NCI-H2029 treated with DMSO at 0.1 percent for 48 hours (cell line): ENCODE results near the gene MARVELD3.

Source experiments
- DNase-seq: peaks from one replicate; lab custom pipeline; 2025; lab: John Stamatoyannopoulos, UW

Gene MARVELD3

GRCh38 chr16:71623597-71623996 lies 2.4 kb upstream of the MARVELD3 start:
- no peak for DNase-seq

- DNase-seq: no peak
Observed at GRCh38 chr16:71625113-71625850, 702 bp upstream of the MARVELD3 start.

DNA sequence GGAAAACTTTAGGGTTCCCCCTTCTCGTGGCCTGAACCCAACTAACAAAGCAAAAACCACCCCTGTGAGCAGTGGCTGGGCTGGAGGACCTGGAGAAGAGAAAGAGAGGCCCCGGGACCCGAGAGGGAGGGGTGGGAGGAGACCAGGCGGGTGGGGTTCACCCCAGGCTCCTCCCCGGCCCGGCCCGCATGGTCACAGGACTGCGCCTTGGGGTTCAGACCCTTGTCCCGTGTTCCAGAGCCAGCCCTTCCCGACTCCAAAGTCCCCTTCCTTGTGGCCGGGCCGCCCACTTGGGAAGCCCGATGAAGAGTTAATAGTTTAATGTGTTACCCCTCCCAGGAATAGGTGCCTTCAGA lies 852 bp downstream of the MARVELD3 start:
- DNase-seq: no peak

GRCh38 chr16:71627731-71628181 lies 1.8 kb downstream of the MARVELD3 start:
- DNase-seq: no peak

GRCh38 chr16:71628810-71629209 lies 2.8 kb downstream of the MARVELD3 start:
- DNase-seq: no peak

DNA sequence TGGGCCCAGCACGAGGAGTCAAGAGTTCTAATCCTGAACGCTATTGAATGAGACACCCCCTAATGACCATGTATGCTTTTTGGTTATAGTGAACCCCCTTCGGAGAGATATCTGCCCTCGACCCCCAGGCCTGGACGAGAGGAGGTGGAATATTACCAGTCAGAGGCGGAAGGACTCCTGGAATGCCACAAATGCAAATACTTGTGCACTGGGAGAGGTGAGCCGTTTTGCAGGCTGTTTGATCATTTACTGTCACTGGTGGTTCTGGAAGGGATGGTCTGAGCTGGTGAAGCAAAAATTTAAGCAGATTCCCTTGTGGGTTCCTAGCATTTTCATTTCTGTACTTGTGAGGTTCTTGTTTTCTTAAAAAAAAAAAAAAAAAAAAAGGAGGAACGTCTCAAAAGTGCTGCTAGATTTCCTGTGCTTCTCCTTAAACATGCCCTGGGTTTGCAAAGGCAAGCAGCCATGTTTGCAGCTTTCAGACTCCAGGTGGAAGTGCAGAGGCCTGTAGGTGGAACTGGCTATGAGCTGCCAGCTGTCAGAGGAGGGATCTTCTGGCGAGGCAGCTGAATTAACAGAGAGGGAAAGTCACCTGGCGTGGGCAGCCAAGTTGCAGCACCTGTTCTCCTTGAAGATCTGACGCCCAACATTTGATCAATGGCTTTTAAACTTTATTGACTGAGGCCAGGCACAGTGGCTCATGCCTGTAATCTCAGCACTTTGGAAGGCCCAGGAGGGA lies 3.5 kb downstream of the MARVELD3 start:
- DNase-seq: no peak

- no peak for DNase-seq
Observed at GRCh38 chr16:71630808-71631207, 4.8 kb downstream of the MARVELD3 start.

- DNase-seq: no peak
Observed at GRCh38 chr16:71631776-71632175, 5.8 kb downstream of the MARVELD3 start.

DNA sequence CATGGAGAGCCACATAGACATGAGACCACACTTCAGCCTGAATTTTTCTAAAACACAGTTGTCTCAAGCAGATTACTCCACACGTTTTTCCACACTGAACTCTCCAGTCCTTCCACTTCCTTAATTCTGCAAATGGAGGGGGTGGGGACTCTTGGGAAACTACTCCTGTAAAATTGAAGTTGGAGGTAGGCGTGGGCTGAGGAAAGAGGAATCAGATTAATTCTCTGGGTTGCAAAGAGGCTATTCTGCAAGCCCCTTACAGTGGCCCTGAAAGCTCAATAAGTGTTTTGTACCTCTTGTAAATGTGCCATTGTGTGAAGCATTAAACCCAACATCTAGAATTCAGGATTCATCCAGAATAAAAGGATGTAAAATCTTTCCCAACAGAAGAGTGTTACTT lies 9.6 kb downstream of the MARVELD3 start:
- no peak for DNase-seq

DNA sequence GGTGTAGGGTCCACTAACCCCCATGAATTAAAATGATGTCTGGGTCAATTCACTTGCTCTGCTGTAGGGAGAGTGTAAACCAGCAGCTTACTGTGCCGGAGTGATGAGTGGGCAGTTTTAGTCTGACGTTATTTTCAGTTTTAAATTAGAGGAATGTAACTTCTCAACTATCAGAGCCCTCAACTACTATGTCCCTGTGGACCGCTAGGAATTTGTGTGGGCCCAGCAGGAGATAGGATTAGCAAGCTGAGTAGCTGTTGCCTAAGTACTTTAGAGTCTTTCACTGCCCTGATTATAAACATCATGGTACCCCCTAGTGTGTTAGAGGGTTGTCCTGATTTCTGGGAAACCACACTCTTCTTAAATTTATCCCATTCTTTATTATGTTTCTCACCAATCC lies 11.4 kb downstream of the MARVELD3 start:
- no peak for DNase-seq

DNA sequence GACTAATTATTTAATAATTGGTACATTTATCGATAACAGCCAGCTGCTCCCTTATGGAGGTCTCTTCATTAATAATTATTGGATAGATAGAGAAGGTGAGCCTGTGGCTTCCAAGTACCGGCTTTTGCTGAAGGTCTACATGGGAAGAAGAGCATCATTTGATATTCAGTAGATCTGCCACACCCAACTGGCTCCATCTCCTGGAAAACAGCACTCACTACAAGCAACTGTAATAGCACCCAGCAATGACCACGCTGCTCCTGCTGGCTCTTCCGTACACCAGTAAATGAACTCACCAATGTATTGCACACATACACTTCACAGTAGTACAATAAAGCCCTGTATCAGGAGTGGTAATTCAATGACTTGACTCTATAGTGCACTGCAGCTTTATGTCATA lies 19.5 kb downstream of the MARVELD3 start:
- no peak for DNase-seq

- DNase-seq: no peak
Observed at GRCh38 chr16:71647391-71647790, 21.4 kb downstream of the MARVELD3 start.

DNA sequence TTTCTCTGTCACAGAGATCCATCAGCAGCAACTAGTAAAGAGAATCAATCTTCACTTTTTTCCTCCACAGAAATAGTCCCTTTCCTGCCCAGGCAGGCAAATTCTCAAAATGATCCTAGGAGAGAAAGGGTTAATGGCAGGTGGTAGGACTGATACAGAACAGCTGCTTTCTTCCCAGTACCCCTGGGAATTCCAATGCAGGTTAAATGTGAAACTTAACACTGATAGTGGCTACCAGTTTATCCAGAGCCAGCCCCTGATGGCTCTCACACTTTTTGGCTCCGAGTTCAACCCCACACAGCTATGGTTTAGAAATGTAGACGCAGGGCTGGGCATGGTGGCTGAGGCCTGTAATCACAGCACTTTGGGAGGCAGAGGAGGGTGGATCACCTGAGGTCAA lies 22.2 kb downstream of the MARVELD3 start:
- no peak for DNase-seq

DNA sequence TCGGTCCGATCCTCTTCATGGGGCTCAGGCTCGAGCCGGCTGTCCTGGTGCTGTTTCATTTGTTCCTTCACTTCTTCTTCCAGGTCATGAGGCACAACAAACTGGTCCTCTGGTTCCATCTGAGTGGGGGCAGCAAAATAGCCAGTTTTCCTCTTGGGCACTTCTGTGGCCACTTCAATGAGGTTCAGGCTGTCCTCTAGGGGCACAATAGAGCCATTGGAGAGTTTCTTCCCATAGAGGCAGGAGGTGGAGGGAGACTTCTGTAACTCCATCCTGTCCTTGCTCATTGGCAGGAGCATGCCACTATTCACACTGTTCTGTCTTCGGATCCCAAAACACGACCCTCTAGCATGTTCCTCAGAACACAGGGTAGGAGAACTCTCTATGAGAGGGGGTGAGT lies 22.9 kb downstream of the MARVELD3 start:
- DNase-seq: no peak

DNA sequence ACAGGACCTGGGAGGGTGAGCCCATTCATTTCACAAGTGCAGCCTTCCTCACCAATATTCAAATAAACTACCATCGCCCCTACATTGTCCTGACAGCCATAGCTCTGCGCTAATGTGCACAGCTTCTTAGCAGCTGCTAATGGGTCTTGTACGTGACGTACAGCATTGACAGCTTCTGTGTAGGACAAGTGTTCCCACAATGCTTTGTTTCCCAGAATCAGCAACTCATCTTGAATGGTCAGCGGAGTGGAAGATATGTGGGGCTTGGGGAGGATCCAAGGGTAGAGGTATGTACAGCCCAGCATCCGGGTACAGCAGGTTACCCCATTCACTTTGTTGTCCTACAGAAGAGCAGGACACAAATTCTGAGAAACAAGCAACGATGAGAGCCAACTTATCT lies 23.7 kb downstream of the MARVELD3 start:
- no peak for DNase-seq

- DNase-seq: no peak
Observed at GRCh38 chr16:71658771-71659170, 32.8 kb downstream of the MARVELD3 start.

DNA sequence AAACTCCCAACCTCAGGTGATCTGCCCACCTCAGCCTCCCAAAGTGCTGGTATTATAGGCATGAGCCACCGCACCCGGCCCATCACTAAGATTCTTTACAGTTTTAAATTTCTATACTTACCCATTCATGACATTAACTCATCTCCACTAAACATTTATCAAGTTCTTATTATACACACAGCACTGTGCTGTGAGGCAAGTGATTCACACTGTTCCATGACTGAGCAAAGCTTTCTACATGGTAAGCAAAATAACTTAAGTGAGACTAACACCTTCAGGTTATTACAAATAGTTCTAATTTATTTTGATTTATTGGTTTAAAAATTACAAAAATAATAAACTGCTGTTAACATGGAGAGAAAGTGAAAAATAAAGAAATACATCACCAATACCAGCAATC lies 33.5 kb downstream of the MARVELD3 start:
- DNase-seq: no peak

DNA sequence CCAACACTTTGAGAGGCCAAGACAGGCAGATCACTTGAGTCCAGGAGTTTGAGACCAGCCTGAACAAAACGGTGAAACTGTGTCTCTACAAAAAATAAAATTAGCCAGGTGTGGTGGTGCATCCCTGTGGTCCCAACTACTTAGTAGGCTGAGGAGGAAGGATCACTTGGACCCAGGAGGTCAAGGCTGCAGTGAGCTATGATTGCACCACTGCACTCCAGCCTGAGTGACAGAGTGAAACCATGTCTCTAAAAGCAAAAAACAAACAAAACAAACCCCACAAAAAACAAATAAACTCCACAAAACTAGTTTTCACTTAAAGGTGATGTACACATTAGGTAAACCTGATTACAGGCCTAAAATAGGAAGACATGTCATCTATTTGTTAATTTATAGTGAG lies 40.3 kb downstream of the MARVELD3 start:
- DNase-seq: no peak

- no peak for DNase-seq
Observed at GRCh38 chr16:71666928-71667707, 41.1 kb downstream of the MARVELD3 start.

DNA sequence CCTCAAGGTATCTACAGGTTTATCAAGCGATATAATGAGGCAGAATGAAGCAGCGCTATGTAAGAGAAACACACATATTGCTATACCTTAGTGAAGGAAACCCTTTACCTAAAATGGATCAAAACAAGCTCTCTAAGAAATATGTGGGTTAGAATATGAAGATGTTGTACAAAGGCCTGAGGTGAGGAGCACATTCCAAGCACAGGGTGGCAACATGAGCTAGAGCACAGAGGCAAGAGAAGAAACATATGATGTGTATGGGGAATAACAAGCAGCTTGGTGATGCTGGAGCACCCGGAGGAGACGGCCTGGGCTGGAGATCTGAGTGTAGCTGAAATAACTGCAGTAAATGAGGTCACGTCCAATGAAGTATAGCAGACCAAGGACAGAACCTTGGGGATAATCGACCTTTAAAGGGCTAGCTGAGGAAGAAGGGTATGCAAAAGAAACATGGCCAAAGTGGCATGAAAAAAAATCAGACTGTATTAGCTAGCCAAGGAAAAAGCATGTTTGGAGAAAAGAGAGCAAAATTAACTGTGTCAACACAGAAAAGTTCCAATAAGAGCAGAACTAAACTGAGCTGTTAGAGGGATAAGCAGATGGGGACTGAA lies 44.0 kb downstream of the MARVELD3 start:
- no peak for DNase-seq

GRCh38 chr16:71670537-71670936 lies 44.6 kb downstream of the MARVELD3 start:
- DNase-seq: no peak

GRCh38 chr16:71671165-71671564 lies 45.2 kb downstream of the MARVELD3 start:
- no peak for DNase-seq
